ENCODE results near the gene EIF4G3.
"Not testable (repeated sequence)": the region's sequence is repeated elsewhere in the genome, so short reads cannot be mapped to it uniquely, and the experiment has no call there.

The EIF4G3 gene

GRCh38 chr1:20851791-20852190 lies 324.9 kb downstream of the EIF4G3 start:
- intact Hi-C loops (cut with DNase I) = loop anchor here (10.0 kb wide), 1 partner anchor 97 kb away; no protein-coding TSS in a partner anchor
- DNase-seq = not testable (repeated sequence)

- DNase-seq = no peak
Measured at GRCh38 chr1:20850021-20850420, 326.7 kb downstream of the EIF4G3 start.

GRCh38 chr1:20849100-20849499 lies 327.6 kb downstream of the EIF4G3 start:
- no peak for DNase-seq
- intact Hi-C loops (cut with DNase I) = no loop called here

More at GRCh38 chr1:20850021-20850420, 326.7 kb downstream of the EIF4G3 start:
- intact Hi-C loops (cut with DNase I) = loop anchor here (10.0 kb wide), 1 partner anchor 95 kb away; no protein-coding TSS in a partner anchor

DNA sequence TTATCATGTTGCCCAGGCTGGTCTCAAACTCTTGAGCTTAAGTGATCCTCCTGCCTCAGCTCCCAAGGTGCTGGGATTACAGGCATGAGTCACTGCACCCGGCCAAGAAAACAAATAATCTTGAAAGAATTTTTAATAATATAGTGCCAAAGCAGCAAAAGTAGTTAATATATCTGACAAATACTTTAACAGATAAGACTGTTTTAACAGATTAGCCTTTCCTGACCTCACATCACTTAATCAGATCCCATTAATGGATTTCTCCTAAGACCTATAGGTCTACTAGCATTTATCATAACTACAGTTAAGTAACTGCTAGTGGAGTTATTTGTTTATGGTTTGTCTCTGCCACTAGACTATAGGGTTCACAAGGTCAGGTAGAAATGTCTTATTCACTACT lies 328.5 kb downstream of the EIF4G3 start:
- intact Hi-C loops (cut with DNase I) = no loop called here
- no peak for DNase-seq

GRCh38 chr1:20847611-20848080 lies 329.1 kb downstream of the EIF4G3 start:
- no peak for DNase-seq
- intact Hi-C loops (cut with DNase I) = no loop called here

DNA sequence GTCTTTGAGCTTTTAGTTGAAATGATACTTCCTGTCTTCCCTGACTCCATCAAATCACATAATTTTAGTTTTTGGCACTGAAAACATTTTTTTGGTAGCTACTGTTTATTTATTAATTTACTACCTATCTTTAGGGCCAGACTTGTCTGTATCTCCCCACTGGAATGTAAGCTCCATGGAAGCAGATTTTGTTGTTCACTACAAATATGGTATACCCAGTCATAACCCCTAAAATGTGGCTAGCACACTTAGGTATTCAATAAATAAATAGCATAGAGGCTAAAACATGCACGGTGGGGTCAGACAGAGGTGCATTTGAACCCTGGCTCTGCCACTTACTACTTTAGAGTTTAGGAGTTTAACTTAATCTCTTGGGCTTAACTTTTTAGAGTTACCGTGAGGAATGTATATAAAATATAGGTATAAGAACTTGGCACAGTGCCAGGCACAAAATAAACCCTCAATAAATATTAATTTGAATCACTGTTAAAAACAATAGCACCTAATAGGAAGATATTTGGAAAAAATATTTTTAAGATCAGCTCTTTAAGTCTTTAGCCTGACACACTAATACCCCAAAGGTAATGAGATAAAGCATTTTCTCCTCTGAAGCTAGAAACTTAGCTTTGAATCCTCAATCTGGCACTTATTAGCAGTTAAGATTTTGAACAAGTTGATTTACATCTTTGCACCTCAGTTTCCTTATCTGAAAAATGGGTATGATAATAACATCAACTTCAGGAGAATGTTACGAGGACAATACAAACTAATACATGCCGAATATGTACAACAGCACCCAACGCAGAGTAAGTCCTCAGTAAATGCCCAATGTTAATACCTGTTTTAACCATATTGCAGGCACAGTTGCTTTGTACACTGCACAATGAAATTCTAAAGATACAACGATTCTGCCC lies 330.0 kb downstream of the EIF4G3 start:
- DNase-seq = no peak
- intact Hi-C loops (cut with DNase I) = no loop called here

DNA sequence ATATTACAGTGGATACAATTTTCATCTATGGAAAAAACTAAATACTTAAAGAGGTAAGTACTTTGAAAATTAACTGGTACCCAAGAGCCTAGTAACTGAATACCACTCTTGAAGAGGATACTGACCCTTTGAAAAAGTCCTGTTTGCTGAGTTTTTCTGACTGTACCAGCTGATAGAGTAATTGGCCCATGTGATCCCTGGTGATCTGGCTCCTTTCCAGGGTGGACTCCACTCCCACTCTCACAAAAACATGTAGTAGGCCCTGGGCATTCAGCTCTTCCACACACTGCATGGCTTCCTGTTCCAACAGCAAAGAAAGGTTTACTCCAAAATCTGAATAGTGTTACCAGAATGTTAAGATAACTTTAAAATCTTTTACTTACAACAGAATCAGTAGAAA lies 336.0 kb downstream of the EIF4G3 start:
- no peak for DNase-seq
- intact Hi-C loops (cut with DNase I) = no loop called here

DNA sequence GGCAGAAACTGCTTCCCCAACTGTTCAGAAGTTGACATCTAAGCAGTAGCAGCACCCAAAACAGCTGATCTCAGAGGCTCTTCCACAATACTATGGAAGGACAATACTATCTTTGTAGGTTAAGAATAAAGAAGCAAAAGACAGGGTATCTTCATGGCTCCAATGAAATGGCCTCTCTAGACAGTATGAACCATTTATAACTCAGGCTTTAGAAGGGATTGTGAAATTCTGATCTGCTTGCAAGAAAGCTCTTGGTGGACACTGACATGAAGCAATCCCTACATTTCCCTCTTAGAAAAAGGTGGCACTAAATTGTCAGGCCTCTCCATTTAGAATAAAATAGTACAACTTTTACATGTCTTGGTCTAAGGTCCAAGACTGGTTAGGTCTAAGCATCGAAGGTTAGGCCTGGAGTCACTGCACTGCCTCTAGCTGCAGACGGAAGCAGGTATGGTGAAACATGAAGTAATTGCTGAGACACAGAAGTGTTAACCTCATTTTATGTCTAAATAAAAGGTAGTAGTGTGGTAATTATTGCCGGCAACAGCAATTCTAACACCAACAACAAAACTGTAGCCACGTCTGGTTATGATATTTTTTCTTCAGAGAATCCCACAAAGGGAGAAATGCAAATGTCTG lies 339.0 kb downstream of the EIF4G3 start:
- intact Hi-C loops (cut with DNase I) = no loop called here

DNA sequence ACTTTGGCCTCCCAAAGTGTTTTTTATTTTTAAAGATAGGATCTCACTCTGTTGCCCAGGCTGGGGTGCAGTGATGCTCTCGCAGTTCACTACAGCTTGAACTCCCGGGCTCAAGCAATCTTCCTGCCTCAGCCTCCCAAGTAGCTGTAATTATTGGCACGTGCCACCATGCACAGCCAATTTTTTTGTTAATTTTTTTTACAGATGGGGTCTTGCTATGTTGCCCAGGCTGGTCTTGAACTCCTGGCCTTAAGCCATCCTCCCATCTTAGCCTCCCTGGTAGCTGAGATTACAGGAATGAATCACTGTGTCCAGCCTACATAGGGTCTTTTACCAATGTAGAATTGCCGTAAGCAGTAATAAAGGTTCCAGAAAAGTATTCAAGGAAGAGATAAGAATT lies 340.5 kb downstream of the EIF4G3 start:
- intact Hi-C loops (cut with DNase I) = no loop called here
- no peak for DNase-seq

More for the DNA sequence above, 339.0 kb downstream of the EIF4G3 start:
- no peak for DNase-seq

GRCh38 chr1:20834780-20835179 lies 341.9 kb downstream of the EIF4G3 start:
- no peak for DNase-seq

DNA sequence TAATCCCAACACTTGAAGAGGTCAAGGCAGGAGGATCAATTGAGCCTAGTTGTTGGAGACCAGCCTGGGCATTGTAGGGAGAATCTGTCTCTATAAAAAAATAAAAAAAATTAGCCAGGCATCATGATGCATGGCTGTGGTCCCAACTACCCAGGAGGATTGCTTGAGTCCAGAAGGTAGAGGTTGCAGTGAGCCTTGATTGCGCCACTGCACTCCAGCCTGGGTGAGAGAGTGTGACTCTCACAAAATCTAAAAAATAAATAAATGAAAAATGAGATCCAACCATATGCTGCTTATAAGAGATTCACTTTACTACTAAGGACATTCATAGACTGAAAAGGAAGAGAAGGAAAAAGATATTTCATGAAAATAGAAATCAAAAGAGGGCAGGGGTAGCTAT lies 342.5 kb downstream of the EIF4G3 start:
- intact Hi-C loops (cut with DNase I) = no loop called here
- DNase-seq = no peak

More at GRCh38 chr1:20834780-20835179, 341.9 kb downstream of the EIF4G3 start:
- intact Hi-C loops (cut with DNase I) = no loop called here

GRCh38 chr1:20830378-20830777 lies 346.3 kb downstream of the EIF4G3 start:
- DNase-seq = no peak
- intact Hi-C loops (cut with DNase I) = no loop called here

GRCh38 chr1:20829946-20830345 lies 346.8 kb downstream of the EIF4G3 start:
- DNase-seq = no peak

GRCh38 chr1:20829531-20829930 lies 347.2 kb downstream of the EIF4G3 start:
- intact Hi-C loops (cut with DNase I) = no loop called here
- no peak for DNase-seq

More at GRCh38 chr1:20829946-20830345, 346.8 kb downstream of the EIF4G3 start:
- intact Hi-C loops (cut with DNase I) = no loop called here

DNA sequence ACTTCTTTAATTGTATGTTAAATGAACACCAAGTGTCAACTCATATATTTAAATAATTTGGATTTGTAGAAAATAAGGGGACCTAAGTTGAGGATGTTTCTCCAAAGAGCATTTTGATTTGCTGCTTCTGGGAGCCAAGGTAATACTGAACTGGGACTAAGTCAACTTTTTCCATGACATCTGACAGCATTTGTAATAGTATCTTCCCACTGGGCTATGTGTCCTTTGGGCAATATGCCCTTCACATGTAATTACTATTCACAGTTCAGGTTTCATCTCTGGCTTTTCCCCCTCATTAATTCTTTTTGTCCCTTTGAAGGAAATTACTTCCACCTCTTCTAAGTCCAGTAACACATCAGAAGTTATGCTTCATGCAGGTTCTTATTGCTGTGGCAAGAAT lies 352.9 kb downstream of the EIF4G3 start:
- DNase-seq = no peak
- intact Hi-C loops (cut with DNase I) = no loop called here

DNA sequence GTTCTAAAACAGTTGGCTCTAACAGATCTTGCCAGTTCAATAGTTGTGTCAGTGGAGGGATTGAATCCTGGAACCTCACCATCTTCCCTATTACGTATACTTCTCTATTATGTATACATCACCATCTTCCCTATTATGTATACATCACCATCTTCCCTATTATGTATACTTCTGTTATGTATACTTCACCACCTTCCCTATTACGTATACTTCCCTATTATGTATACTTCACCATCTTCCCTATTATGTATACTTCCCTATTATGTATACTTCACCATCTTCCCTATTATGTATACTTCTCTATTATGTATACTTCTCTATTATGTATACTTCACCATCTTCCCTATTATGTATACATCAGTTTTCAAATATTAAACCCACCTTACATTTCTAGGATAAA lies 355.2 kb downstream of the EIF4G3 start:
- intact Hi-C loops (cut with DNase I) = no loop called here
- no peak for DNase-seq

DNA sequence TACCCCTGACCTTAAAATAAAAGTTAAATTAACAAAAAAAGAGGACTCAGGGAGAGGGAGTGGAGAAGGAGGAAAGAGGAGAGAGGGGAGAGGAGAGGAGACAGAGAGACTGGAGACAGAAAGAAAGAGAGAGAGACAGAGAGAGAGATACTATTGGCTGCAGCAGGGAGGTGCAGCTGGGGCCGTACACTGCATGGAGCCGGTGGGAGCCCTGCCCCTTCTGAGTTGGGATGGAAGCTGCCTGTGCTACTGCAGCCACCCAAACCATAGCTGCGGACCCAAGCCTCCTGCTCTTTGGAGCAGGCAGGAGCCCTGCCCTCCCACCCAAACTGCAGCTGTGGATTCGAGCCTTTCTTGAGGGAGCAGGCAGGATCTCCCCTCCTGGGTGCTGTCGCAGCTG lies 356.9 kb downstream of the EIF4G3 start:
- intact Hi-C loops (cut with DNase I) = no loop called here
- no peak for DNase-seq

DNA sequence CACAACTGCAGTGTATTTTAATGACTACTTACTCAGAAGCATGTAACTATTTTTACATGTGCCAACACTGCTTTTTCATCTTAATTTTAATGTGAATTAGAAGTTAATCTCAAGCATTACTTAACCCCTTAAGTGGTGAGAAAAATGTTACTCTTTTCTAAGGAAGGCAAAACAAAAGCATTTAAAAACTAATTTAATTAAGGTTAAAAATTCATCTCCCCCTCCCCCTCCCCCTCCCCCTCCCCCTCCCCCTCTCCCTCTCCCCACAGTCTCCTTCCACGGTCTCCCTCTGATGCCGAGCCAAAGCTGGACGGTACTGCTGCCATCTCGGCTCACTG lies 362.2 kb downstream of the EIF4G3 start:
- no peak for DNase-seq
- intact Hi-C loops (cut with DNase I) = no loop called here

GRCh38 chr1:20811916-20812315 lies 364.8 kb downstream of the EIF4G3 start:
- no peak for DNase-seq
- intact Hi-C loops (cut with DNase I) = no loop called here

DNA sequence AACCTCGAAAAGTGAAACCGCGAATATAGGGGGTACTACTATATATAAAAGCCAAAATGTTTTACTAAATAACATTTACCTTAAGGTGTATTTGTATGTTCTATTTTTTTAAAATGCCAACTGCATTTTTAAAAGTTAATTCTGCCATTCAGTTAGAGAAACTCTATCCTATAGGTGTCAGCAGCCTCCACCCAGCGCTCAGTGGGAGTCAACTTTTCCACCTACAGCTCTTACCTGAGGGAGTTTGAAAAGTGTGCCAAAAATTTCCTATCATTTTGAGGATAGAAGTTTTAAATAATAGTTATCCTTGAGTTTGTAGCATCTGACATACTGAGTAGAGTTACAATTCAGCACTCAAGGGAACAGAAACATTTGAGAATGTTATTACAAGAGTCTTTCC lies 383.5 kb downstream of the EIF4G3 start:
- intact Hi-C loops (cut with DNase I) = no loop called here
- DNase-seq = no peak

DNA sequence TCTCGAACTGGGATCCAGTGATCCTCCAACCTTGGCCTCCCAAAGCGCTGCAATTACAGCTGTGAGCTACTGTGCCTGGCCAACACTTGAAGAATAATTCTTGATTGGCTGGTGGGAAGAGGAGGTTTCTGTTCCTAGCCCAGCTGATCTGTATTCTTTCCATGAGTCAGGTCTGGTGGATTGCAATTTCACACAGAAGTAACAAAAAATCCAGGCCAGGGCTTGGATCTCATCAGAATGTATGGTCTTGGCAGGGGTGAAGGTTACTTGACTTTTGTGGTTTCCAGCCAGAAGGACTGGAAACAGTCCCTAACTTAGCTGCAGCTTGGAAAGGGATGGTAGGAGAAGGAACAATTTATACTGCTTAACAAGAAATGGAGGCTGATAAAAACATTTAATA lies 384.5 kb downstream of the EIF4G3 start:
- intact Hi-C loops (cut with DNase I) = no loop called here
- no peak for DNase-seq

- intact Hi-C loops (cut with DNase I) = no loop called here
- no peak for DNase-seq
Measured at GRCh38 chr1:20790785-20791184, 385.9 kb downstream of the EIF4G3 start.

Measured in posterior cingulate gyrus (tissue), 11 donors.